HepG2 (cell line): ENCODE data around the gene MYH9. TPM values are rescaled to one million over a fixed set of nuclear protein-coding genes. Genes with fewer than 3 reads are reported as not detected.

ENCODE experiments used
- ATAC-seq: fragments of 200-7000 bp; cut with Tn5 transposase; 3 replicates; pipeline ENCODE4 v1.9.1; 2020; ENCODE audit warnings: mild to moderate bottlenecking, moderate library complexity
- BruUV-seq: library from RNA; stranded (reverse); fragments of 400-500 nt; replicated peaks from 2 replicates; lab custom pipeline; 2021; lab: Mats Ljungman, UMichigan
- CTCF ChIA-PET: fragments of 300-600 bp; formaldehyde crosslinking; extraction: SDS; loops from one replicate; lab custom pipeline; 2021; ENCODE audit warnings: low total read pairs, inconsistent platforms, low intra/inter-chr PET ratio; lab: Yijun Ruan, JAX
- POLR2A ChIA-PET: fragments of 350-600 bp; sonication (Branson Sonifier 250); formaldehyde crosslinking; loops from one replicate; lab custom pipeline; 2020; ENCODE audit warnings: antibody characterized with exemption, inconsistent platforms; lab: Yijun Ruan, JAX
- DNase-seq: peaks from one replicate; pipeline ENCODE4 v3.0.0-alpha.2; 2015; ENCODE audit warnings: low spot score
- FAIRE-seq: peaks from 3 replicates; lab custom pipeline; 2011; peaks lifted over from hg19 to GRCh38; lab: Jason Lieb, UNC
- H2AFZ ChIP-seq: one replicate; pipeline ENCODE4 v1.6.1; 2011; ENCODE audit warnings: low read length, inconsistent platforms
- H3K27ac ChIP-seq: fragments of 300-600 bp; 3 replicates; pipeline ENCODE4 v1.8.0; 2011; ENCODE audit warnings: mixed run types, mild to moderate bottlenecking, mixed read lengths, low read length, inconsistent platforms; ENCODE audit not compliant: insufficient read depth; ENCODE audit errors: extremely low read length
- H3K27me3 ChIP-seq, 2 experiments: fragments of 200-600 bp in 1 of 2; 2 replicates in 1 of 2; 3 replicates in 1 of 2; pipeline versions ENCODE4 v1.6.0 to v1.8.0; 2011; ENCODE audit warnings: low read length in 2 of 2, mild to moderate bottlenecking in 2 of 2, moderate library complexity in 2 of 2, inconsistent platforms in 1 of 2; ENCODE audit not compliant: insufficient read depth in 2 of 2, control insufficient read depth in 1 of 2
- H3K36me3 ChIP-seq, 2 experiments: fragments of 200-600 bp in 1 of 2; replicated peaks in 1 of 2; 2 replicates in 1 of 2; 3 replicates in 1 of 2; pipeline versions ENCODE4 v1.5.1 to v1.8.0; 2011; ENCODE audit warnings: low read length in 2 of 2, inconsistent platforms in 1 of 2; ENCODE audit not compliant: insufficient read depth in 2 of 2, control insufficient read depth in 1 of 2
- H3K4me1 ChIP-seq: 2 replicates; pipeline ENCODE4 v1.5.1; 2012; ENCODE audit warnings: low read length, inconsistent platforms; ENCODE audit not compliant: insufficient read depth
- H3K4me2 ChIP-seq: 2 replicates; pipeline ENCODE4 v1.6.0; 2011; ENCODE audit warnings: low read depth, low read length, inconsistent platforms
- H3K4me3 ChIP-seq, 3 experiments: fragments of 200-600 bp in 1 of 3; sonication (generic), shearing (Covaris generic) in 1 of 3; replicated peaks in 1 of 3; 2 replicates each; pipeline ENCODE4 v1.5.1; 2011 to 2016; ENCODE audit warnings: low read length in 3 of 3, inconsistent platforms in 2 of 3, low read depth in 2 of 3, mild to moderate bottlenecking in 2 of 3, control low read depth in 1 of 3, mixed read lengths in 1 of 3; ENCODE audit not compliant: insufficient read depth in 1 of 3
- H3K79me2 ChIP-seq: one replicate; pipeline ENCODE4 v1.6.1; 2011; ENCODE audit warnings: low read length, inconsistent platforms; ENCODE audit not compliant: insufficient read depth
- H3K9ac ChIP-seq: 2 replicates; pipeline ENCODE4 v1.6.0; 2011; ENCODE audit warnings: mild to moderate bottlenecking, low read depth, low read length, inconsistent platforms; ENCODE audit not compliant: insufficient read depth
- H3K9me3 ChIP-seq: 2 replicates; pipeline ENCODE4 v1.5.1; 2012; ENCODE audit warnings: mild to moderate bottlenecking, low read length
- H4K20me1 ChIP-seq: 2 replicates; pipeline ENCODE4 v1.6.0; 2011; ENCODE audit warnings: inconsistent platforms, mild to moderate bottlenecking, low read length, moderate library complexity; ENCODE audit not compliant: insufficient read depth
- AGO2 ChIP-seq: fragments of 200-400 bp; formaldehyde crosslinking; optimal IDR thresholded peaks from 2 replicates; pipeline ENCODE3; 2017; ENCODE audit warnings: mild to moderate bottlenecking, low read depth, low read length, moderate library complexity
- MTERF4 ChIP-seq: sonication (generic); formaldehyde crosslinking; IDR thresholded peaks from 2 replicates; pipeline ENCODE4 v1.8.0; 2023; ENCODE audit warnings: mild to moderate bottlenecking, missing genetic modification reagents
- ZNF891 ChIP-seq: sonication (generic); formaldehyde crosslinking; IDR thresholded peaks from 2 replicates; pipeline ENCODE4 v1.5.0; 2020; ENCODE audit warnings: mild to moderate bottlenecking, missing genetic modification reagents
- WGBS: methylation state at CpG from one replicate; pipeline ENCODE4 v1.1.6; 2017; ENCODE audit warnings: low lambda C conversion rate; 5-methylcytosine and 5-hydroxymethylcytosine counted together
- in situ Hi-C: cut with HindIII; loops from 2 replicates; pipeline ENCODE4 v1.10.0; 2017; ENCODE audit warnings: low pct_unique_long_range_greater_than_20kb; ENCODE audit not compliant: extremely low pct_ligation_motif_present
- intact Hi-C: fragments of 100-400 bp; cut with micrococcal nuclease; formaldehyde crosslinking; loops from one replicate; pipeline ENCODE4 v1.10.0; 2022; ENCODE audit not compliant: unreplicated experiment
- polyA plus RNA-seq, 8 experiments: library from polyadenylated mRNA; depleted of rRNA in 3 of 8; stranded (reverse) in 7 of 8; unstranded in 1 of 8; fragments of >200 nt; fragmentation: Illumina TruSeq in 4 of 8; extraction: Trizol in 4 of 8; gene quantifications; 2 replicates each; pipeline versions ENCODE4 v1.2.1 to v1.2.3, GENCODE V29; 2011 to 2016; ENCODE audit warnings: low read depth in 4 of 8, missing spikeins in 1 of 8, mixed read lengths in 1 of 8; ENCODE audit not compliant: insufficient read depth in 1 of 8
- total RNA-seq, 5 experiments: library from RNA; depleted of rRNA; stranded (reverse); fragments of >200 nt; fragmentation: Illumina TruSeq; extraction: Trizol; gene quantifications; 2 replicates each; pipeline ENCODE4 v1.2.3, GENCODE V29; 2016; ENCODE audit warnings: low read depth in 1 of 5

MYH9 gene
- total and polyA plus RNA-seq, 2 of the 13 experiments (the other 11 are each of a cell fraction or from before 2014, with no cell fraction given) = 50.7 to 98.5 TPM

GRCh38 chr22:36306227-36306626, 81.5 kb downstream of the MYH9 start:
- DNase-seq = no peak
- WGBS = 88% methylated on average over 11 of the region's 18 CpGs

GRCh38 chr22:36305813-36306212, 82.0 kb downstream of the MYH9 start:
- CTCF ChIA-PET = no interaction called here
- no peak overlapping the region for H3K4me2 ChIP-seq
- 0 out of 2 replicates have a peak, but pooled peaks cover 2% of the 10 kb centered on the region for H4K20me1 ChIP-seq
- in situ Hi-C loops (no loop called here), intact Hi-C loops (no loop called here)
- no peaks in the 10 kb centered on the region for H3K9me3 ChIP-seq
- no peak overlapping the region for H3K27ac ChIP-seq
- H3K4me3 ChIP-seq = no peak overlapping the region
- H2AFZ ChIP-seq = no peak overlapping the region
- no TSS peak for BruUV-seq
- peak; percentile 51 for TF ChIP-seq AGO2
- no peak for TF ChIP-seq ZNF891 (CRISPR knock-in tag)
- TF ChIP-seq, all 625 proteins: peak for 1
- ATAC-seq = no peak
- Histone ChIP-seq H3K4me1 (peaks cover 20% of the 10 kb centered on the region), H3K79me2 (no peaks in the 10 kb centered on the region), H3K27me3 (no peaks in the 10 kb centered on the region), H3K9ac (no peak overlapping the region), H3K36me3 (peaks cover 53 to 80% of the 10 kb centered on the region in 2 experiments)
- no peak for FAIRE-seq
- no peak for DNase-seq
- POLR2A ChIA-PET = no interaction called here
- 97% methylated on average over 16 of the region's 19 CpGs for WGBS

More at GRCh38 chr22:36306227-36306626, 81.5 kb downstream of the MYH9 start:
- H2AFZ ChIP-seq = no peak overlapping the region
- CTCF ChIA-PET = no interaction called here
- no peak overlapping the region for H3K27ac ChIP-seq
- no peak for TF ChIP-seq MTERF4 (CRISPR knock-in tag)
- peak; percentile 62 for TF ChIP-seq AGO2
- in situ Hi-C loops = no loop called here
- intact Hi-C loops = no loop called here
- POLR2A ChIA-PET = no interaction called here
- peaks cover 53 to 80% of the 10 kb centered on the region in 2 experiments for H3K36me3 ChIP-seq
- H3K9me3 ChIP-seq = no peaks in the 10 kb centered on the region
- H3K4me3 ChIP-seq = no peak overlapping the region
- BruUV-seq = no TSS peak
- FAIRE-seq (no peak), ATAC-seq (no peak)
- no peaks in the 10 kb centered on the region for H3K27me3 ChIP-seq
- no peak overlapping the region for H3K4me2 ChIP-seq
- peaks cover 20% of the 10 kb centered on the region for H3K4me1 ChIP-seq
- H3K9ac ChIP-seq = no peak overlapping the region
- 0 out of 2 replicates have a peak, but pooled peaks cover 2% of the 10 kb centered on the region for H4K20me1 ChIP-seq
- no peaks in the 10 kb centered on the region for H3K79me2 ChIP-seq
